ENCODE data around the gene PDZD2. TPM values are rescaled to one million over a fixed set of nuclear protein-coding genes. Genes with fewer than 3 reads are reported as not detected.
"Not testable (repeated sequence)": the region's sequence is repeated elsewhere in the genome, so short reads cannot be mapped to it uniquely, and the experiment has no call there.

Gene PDZD2
- total and polyA plus RNA-seq, 3 donors from 2014 or later, result 47.3 to 89.1 (median 83.9) TPM

GRCh38 chr5:32072054-32072453 is 433.1 kb downstream of the PDZD2 start:
- Histone ChIP-seq H3K9me3 (no peaks in the 10 kb centered on the region), H3K4me3 (no peak overlapping the region), H3K27ac (peak overlapping the region; percentile 80 to 82), H3K4me1 (peaks cover 10% of the 10 kb centered on the region), H3K36me3 (ENCODE audit: low read depth, missing control alignments) (no peaks in the 10 kb centered on the region), H3K27me3 (no peaks in the 10 kb centered on the region)
- 47 to 59% methylated on average over 12 to 14 of the region's 14 CpGs for WGBS, 2 donors
- no peak for TF ChIP-seq POLR2A (IDR thresholded peaks at IDR 0.05)
- TF ChIP-seq, protein P1, sequence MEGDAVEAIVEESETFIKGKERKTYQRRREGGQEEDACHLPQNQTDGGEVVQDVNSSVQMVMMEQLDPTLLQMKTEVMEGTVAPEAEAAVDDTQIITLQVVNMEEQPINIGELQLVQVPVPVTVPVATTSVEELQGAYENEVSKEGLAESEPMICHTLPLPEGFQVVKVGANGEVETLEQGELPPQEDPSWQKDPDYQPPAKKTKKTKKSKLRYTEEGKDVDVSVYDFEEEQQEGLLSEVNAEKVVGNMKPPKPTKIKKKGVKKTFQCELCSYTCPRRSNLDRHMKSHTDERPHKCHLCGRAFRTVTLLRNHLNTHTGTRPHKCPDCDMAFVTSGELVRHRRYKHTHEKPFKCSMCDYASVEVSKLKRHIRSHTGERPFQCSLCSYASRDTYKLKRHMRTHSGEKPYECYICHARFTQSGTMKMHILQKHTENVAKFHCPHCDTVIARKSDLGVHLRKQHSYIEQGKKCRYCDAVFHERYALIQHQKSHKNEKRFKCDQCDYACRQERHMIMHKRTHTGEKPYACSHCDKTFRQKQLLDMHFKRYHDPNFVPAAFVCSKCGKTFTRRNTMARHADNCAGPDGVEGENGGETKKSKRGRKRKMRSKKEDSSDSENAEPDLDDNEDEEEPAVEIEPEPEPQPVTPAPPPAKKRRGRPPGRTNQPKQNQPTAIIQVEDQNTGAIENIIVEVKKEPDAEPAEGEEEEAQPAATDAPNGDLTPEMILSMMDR (IDR thresholded peaks at IDR 0.05), result no peak
- intact Hi-C loops (cut with DNase I; ENCODE audit: low total_unique reads), result no loop called here
- DNase-seq, result no peak

GRCh38 chr5:32074401-32074800 is 435.5 kb downstream of the PDZD2 start:
- Histone ChIP-seq H3K4me1 (peaks cover 10% of the 10 kb centered on the region), H3K27me3 (no peaks in the 10 kb centered on the region), H3K4me3 (no peak overlapping the region), H3K36me3 (ENCODE audit: low read depth, missing control alignments) (no peaks in the 10 kb centered on the region), H3K27ac (no peak overlapping the region), H3K9me3 (no peaks in the 10 kb centered on the region)
- intact Hi-C loops (cut with DNase I; ENCODE audit: low total_unique reads), result no loop called here
- TF ChIP-seq, protein P1 (IDR thresholded peaks at IDR 0.05), result no peak
- TF ChIP-seq POLR2A (IDR thresholded peaks at IDR 0.05), result no peak
- no peak for DNase-seq
- 40 to 82% methylated on average over 1 to 5 of the region's 5 CpGs for WGBS, 2 donors

DNA sequence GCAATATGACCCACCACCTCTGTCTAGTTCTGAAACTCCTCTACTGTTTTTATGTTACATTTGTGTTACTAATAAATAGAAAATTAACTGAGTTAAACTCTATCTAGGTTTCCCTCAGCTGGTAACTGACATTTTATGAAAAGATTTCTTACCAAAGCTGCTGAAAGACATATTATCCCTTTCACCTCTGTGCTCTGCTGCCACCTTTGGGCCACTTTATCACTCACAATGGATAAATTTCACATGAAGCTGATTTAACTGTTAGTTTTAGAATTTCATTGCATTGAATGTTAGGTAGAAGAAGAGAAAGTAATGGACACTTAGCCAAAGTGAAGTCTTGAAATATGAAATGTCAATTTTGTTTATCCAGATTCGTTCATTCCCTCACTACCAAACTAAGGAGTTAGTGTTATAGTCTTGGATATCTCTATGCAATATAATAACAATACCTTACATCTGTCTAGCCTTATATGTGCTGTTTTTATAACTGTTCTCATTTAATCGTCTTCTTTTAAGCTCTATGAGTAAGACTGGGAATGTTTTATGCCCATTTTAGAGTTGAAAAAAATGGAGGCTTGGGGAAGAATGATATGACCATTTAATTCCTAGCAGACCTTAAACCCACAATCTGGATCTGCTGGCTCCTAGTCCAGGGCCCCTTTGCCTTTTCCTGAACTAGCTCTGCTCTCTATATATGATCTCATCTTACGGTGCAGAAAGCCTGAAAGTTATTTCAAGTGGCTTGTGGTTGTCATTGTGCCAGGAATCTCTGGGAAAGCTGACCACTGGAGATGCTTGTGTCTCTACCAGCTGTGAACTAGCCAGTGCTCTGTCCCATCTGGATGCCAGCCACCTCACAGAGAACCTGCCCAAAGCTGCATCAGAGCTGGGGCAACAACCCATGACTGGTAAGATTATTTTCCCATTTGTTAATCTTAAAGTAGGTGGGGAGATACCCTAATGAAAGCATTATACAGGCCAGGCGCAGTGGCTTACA is 438.1 kb downstream of the PDZD2 start:
- Histone ChIP-seq H3K27me3 (no peaks in the 10 kb centered on the region), H3K27ac (no peak overlapping the region), H3K4me3 (no peak overlapping the region), H3K4me1 (peaks cover 2% of the 10 kb centered on the region), H3K9me3 (no peaks in the 10 kb centered on the region), H3K36me3 (ENCODE audit: low read depth, missing control alignments) (no peaks in the 10 kb centered on the region)
- DNase-seq, result peak; percentile 75
- 63 to 65% methylated on average over 4 of the region's 4 CpGs for WGBS, 2 donors
- TF ChIP-seq, protein P1 (IDR thresholded peaks at IDR 0.05), result peak; percentile 59 to 75 (median 69)
- TF ChIP-seq POLR2A (IDR thresholded peaks at IDR 0.05), result no peak
- intact Hi-C loops (cut with DNase I; ENCODE audit: low total_unique reads), result no loop called here

DNA sequence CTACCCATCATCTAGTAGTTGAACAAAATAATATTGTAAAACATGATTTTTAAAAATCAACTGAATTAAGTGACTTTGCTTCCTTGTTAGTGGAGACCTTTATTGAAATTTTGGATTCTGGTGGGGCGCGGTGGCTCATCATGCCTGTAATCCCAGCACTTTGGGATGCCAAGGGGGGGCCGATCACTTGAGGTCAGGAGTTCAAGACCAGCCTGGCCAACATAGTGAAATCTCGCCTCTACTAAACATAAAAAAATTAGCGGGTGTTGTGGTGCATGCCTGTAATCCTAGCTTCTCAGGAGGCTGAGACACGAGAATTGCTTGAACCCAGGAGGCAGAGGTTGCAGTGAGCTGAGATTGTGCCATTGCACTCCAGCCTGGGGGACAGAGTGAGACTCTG is 439.9 kb downstream of the PDZD2 start:
- intact Hi-C loops (cut with DNase I; ENCODE audit: low total_unique reads), result not testable (repeated sequence)

DNA sequence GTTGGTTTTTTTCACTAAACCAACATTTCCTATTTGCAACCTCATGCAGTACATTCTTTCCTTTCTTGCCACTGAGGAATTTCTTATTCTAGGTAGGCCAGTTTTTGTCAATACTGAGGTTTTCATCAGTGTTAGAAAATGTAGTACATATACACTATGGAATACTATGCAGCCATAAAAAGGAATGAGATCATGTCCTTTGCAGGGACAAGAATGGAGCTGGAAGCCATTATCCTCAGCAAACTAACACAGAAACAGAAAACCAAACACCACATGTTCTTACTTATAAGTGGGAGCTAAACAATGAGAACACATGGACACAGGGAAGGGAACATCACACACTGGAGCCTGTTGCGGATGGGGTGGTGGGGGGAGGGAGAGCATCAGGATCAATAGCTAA is 441.6 kb downstream of the PDZD2 start:
- H3K9me3 ChIP-seq; H3K27ac ChIP-seq; H3K4me3 ChIP-seq; H3K36me3 ChIP-seq (ENCODE audit: low read depth, missing control alignments); H3K4me1 ChIP-seq; H3K27me3 ChIP-seq; DNase-seq; intact Hi-C loops (cut with DNase I; ENCODE audit: low total_unique reads): not testable (repeated sequence)
- WGBS, 2 donors, result 100% methylated on average over 1 of the region's 1 CpG

More for the DNA sequence above, 439.9 kb downstream of the PDZD2 start:
- H3K27ac ChIP-seq; H3K36me3 ChIP-seq (ENCODE audit: low read depth, missing control alignments); H3K4me1 ChIP-seq; DNase-seq; H3K9me3 ChIP-seq; H3K4me3 ChIP-seq; H3K27me3 ChIP-seq: not testable (repeated sequence)
- WGBS, 2 donors, result 92 to 97% methylated on average over 6 of the region's 6 CpGs

Data from testis (tissue), 3 donors.